ENCODE measurements around the gene HGS. TPM values are rescaled to one million over a fixed set of nuclear protein-coding genes. Genes with fewer than 3 reads are reported as not detected.

The HGS gene
- 100 to 1,000 TPM in 1 of 3 donors, 10 to 100 TPM in 2; 57.6 to 118 (median 91.6) TPM for polyA plus RNA-seq

- H3K27ac ChIP-seq (ENCODE audit: low read depth, low read length) = no peak within 1 kb of the TSS
- 0 to 1% (median 0%) methylated on average over 100 to 112 of the region's 112 CpGs for whole genome bisulfite sequencing, 3 donors
Observed at GRCh38 chr17:81683584-81684441, at the start of gene HGS, which contains the start of gene ARL16. TSS of gene HGS (plus strand) at chr17:81684011. CDS start at chr17:81684067, 56 bp downstream. TSS of gene ARL16 (minus strand) at chr17:81683797. CDS start at chr17:81683753, 44 bp downstream.

GRCh38 chr17:81635431-81635830 is 48.4 kb upstream of the HGS start:
- 90 to 92% (median 91%) methylated on average over 5 of the region's 5 CpGs for WGBS, 3 donors
- no peak overlapping the region for H3K27ac ChIP-seq (ENCODE audit: low read depth, low read length)

GRCh38 chr17:81635973-81636504 is 47.8 kb upstream of the HGS start:
- WGBS, 3 donors = 25 to 39% (median 33%) methylated on average over 18 of the region's 18 CpGs
- peak overlapping the region; percentile 5 for H3K27ac ChIP-seq (ENCODE audit: low read depth, low read length)

- 0% methylated on average over 47 to 77 of the region's 77 CpGs for WGBS, 3 donors
Observed at GRCh38 chr17:81636505-81637288, 47.1 kb upstream of the HGS start, which contains the start of the genes NPLOC4 and TSPAN10. TSS of gene NPLOC4 (minus strand) at chr17:81637112. CDS start at chr17:81636930, 182 bp downstream. TSS of gene TSPAN10 (plus strand) at chr17:81637196. CDS start at chr17:81642413, 5,217 bp downstream.

GRCh38 chr17:81638683-81639082 is 45.1 kb upstream of the HGS start:
- no peak overlapping the region for H3K27ac ChIP-seq (ENCODE audit: low read depth, low read length)
- 69 to 79% (median 74%) methylated on average over 4 of the region's 4 CpGs for whole genome bisulfite sequencing, 3 donors

More at GRCh38 chr17:81636505-81637288, 47.1 kb upstream of the HGS start, which contains the start of the genes NPLOC4 and TSPAN10:
- H3K27ac ChIP-seq (ENCODE audit: low read depth, low read length) = peak within 1 kb of the TSS; percentile 5

- no peak overlapping the region for H3K27ac ChIP-seq (ENCODE audit: low read depth, low read length)
- 89 to 98% (median 93%) methylated on average over 9 of the region's 9 CpGs for WGBS, 3 donors
Observed at GRCh38 chr17:81640011-81640410, 43.8 kb upstream of the HGS start.

- WGBS, 3 donors = 90 to 93% (median 93%) methylated on average over 16 to 17 of the region's 17 CpGs
- no peak overlapping the region for H3K27ac ChIP-seq (ENCODE audit: low read depth, low read length)
Observed at GRCh38 chr17:81641825-81642489, 41.9 kb upstream of the HGS start.

GRCh38 chr17:81644496-81644895 is 39.3 kb upstream of the HGS start:
- H3K27ac ChIP-seq (ENCODE audit: low read depth, low read length) = no peak overlapping the region
- 88 to 96% (median 91%) methylated on average over 11 to 15 of the region's 15 CpGs for WGBS, 3 donors

- whole genome bisulfite sequencing, 3 donors = 84 to 88% (median 86%) methylated on average over 27 to 29 of the region's 29 CpGs
- H3K27ac ChIP-seq (ENCODE audit: low read depth, low read length) = no peak overlapping the region
Observed at GRCh38 chr17:81644976-81645952, 38.5 kb upstream of the HGS start.

- no peak overlapping the region for H3K27ac ChIP-seq (ENCODE audit: low read depth, low read length)
- 69 to 71% (median 71%) methylated on average over 12 of the region's 12 CpGs for WGBS, 3 donors
Observed at GRCh38 chr17:81646869-81647600, 36.8 kb upstream of the HGS start.

GRCh38 chr17:81647640-81648012 is 36.2 kb upstream of the HGS start:
- 27 to 41% (median 38%) methylated on average over 21 of the region's 21 CpGs for WGBS, 3 donors
- no peak overlapping the region for H3K27ac ChIP-seq (ENCODE audit: low read depth, low read length)

GRCh38 chr17:81648013-81648706 is 35.7 kb upstream of the HGS start:
- H3K27ac ChIP-seq (ENCODE audit: low read depth, low read length) = no peak overlapping the region
- 6 to 9% (median 8%) methylated on average over 58 to 77 of the region's 78 CpGs for WGBS, 3 donors

GRCh38 chr17:81648707-81649085 is 35.1 kb upstream of the HGS start:
- no peak overlapping the region for H3K27ac ChIP-seq (ENCODE audit: low read depth, low read length)
- WGBS, 3 donors = 53 to 60% (median 59%) methylated on average over 14 of the region's 14 CpGs

- 70 to 81% (median 75%) methylated on average over 9 of the region's 9 CpGs for WGBS, 3 donors
- H3K27ac ChIP-seq (ENCODE audit: low read depth, low read length) = no peak overlapping the region
Observed at GRCh38 chr17:81650951-81651350, 32.9 kb upstream of the HGS start.

GRCh38 chr17:81651692-81652091 is 32.1 kb upstream of the HGS start:
- WGBS, 3 donors = 75 to 76% (median 75%) methylated on average over 9 to 10 of the region's 10 CpGs
- H3K27ac ChIP-seq (ENCODE audit: low read depth, low read length) = no peak overlapping the region
